DND-41 (cell line): ENCODE data around the gene EPM2AIP1.

ENCODE experiments used
- ATAC-seq: fragments of 200-7000 bp; cut with Tn5 transposase; 3 replicates; pipeline ENCODE4 v1.9.1; 2021; ENCODE audit warnings: low read depth; ENCODE audit not compliant: insufficient read depth
- DNase-seq: peaks from one replicate; pipeline ENCODE4 v3.0.0-alpha.2; 2020
- H2AFZ ChIP-seq: 2 replicates; pipeline ENCODE4 v1.6.0; 2012; ENCODE audit warnings: low read depth, low read length
- H3K27ac ChIP-seq: 2 replicates; pipeline ENCODE4 v1.5.1; 2012; ENCODE audit warnings: low read length, inconsistent platforms
- H3K27me3 ChIP-seq: fragments of 200-600 bp; sonication (generic); 2 replicates; pipeline ENCODE4 v1.6.0; 2012; ENCODE audit warnings: low read length, mild to moderate bottlenecking, inconsistent platforms; ENCODE audit not compliant: insufficient read depth, poor library complexity
- H3K36me3 ChIP-seq: 2 replicates; pipeline ENCODE4 v1.5.1; 2012; ENCODE audit warnings: low read length, inconsistent platforms; ENCODE audit not compliant: insufficient read depth
- H3K4me1 ChIP-seq: 2 replicates; pipeline ENCODE4 v1.5.1; 2012; ENCODE audit warnings: mild to moderate bottlenecking, low read length; ENCODE audit not compliant: insufficient read depth
- H3K4me2 ChIP-seq: 2 replicates; pipeline ENCODE4 v1.6.0; 2012; ENCODE audit warnings: mild to moderate bottlenecking, moderate library complexity, low read length, inconsistent platforms; ENCODE audit not compliant: insufficient read depth
- H3K4me3 ChIP-seq, 2 experiments: fragments of 200-600 bp in 1 of 2; shearing (Covaris generic) in 1 of 2; 2 replicates each; pipeline ENCODE4 v1.5.1; 2012 to 2016; ENCODE audit warnings: inconsistent platforms in 2 of 2, low read length in 2 of 2, mild to moderate bottlenecking in 2 of 2, low read depth in 1 of 2, moderate library complexity in 1 of 2
- H3K79me2 ChIP-seq: 2 replicates; pipeline ENCODE4 v1.6.0; 2012; ENCODE audit warnings: low read length, inconsistent platforms; ENCODE audit not compliant: insufficient read depth
- H3K9ac ChIP-seq: 2 replicates; pipeline ENCODE4 v1.6.0; 2012; ENCODE audit warnings: low read depth, mild to moderate bottlenecking, inconsistent platforms, low read length, moderate library complexity
- H3K9me3 ChIP-seq: 2 replicates; pipeline ENCODE4 v1.5.1; 2012; ENCODE audit warnings: low read length, moderate library complexity, mild to moderate bottlenecking, inconsistent platforms; ENCODE audit not compliant: insufficient read depth, severe bottlenecking
- H4K20me1 ChIP-seq: 2 replicates; pipeline ENCODE4 v1.6.0; 2012; ENCODE audit warnings: low read length; ENCODE audit not compliant: insufficient read depth
- CTCF ChIP-seq: IDR thresholded peaks from 2 replicates; pipeline ENCODE4 v1.5.1; 2012; ENCODE audit warnings: borderline replicate concordance, low read length, moderate library complexity, mild to moderate bottlenecking; ENCODE audit not compliant: poor library complexity, severe bottlenecking; ENCODE audit errors: extremely low read depth
- EZH2 ChIP-seq: IDR thresholded peaks from 3 replicates; pipeline ENCODE4 v1.6.1; 2012; ENCODE audit warnings: borderline replicate concordance, low read depth, mild to moderate bottlenecking, moderate library complexity, low read length, inconsistent platforms; ENCODE audit not compliant: severe bottlenecking

Gene EPM2AIP1

GRCh38 chr3:37039161-37039846 lies 46.4 kb upstream of the EPM2AIP1 start:
- no peak overlapping the region for H3K4me2 ChIP-seq
- H3K4me3 ChIP-seq = no peak overlapping the region
- peaks cover 83% of the 10 kb centered on the region for H3K36me3 ChIP-seq
- no peaks in the 10 kb centered on the region for H3K27me3 ChIP-seq
- H3K4me1 ChIP-seq = no peaks in the 10 kb centered on the region
- no peak overlapping the region for H2AFZ ChIP-seq
- no peaks in the 10 kb centered on the region for H4K20me1 ChIP-seq
- peaks cover 15% of the 10 kb centered on the region for H3K9me3 ChIP-seq
- ATAC-seq (no peak), DNase-seq (no peak)
- H3K79me2 ChIP-seq = no peaks in the 10 kb centered on the region; the same call in 1 of the 2 replicates
- TF ChIP-seq CTCF = no peak
- TF ChIP-seq EZH2 = no peak
- H3K9ac ChIP-seq = no peak overlapping the region
- no peak overlapping the region for H3K27ac ChIP-seq

- DNase-seq (no peak), ATAC-seq (no peak)
- Histone ChIP-seq H3K4me3 (no peak overlapping the region), H3K9ac (no peak overlapping the region), H3K9me3 (peaks cover 15% of the 10 kb centered on the region), H3K27me3 (no peaks in the 10 kb centered on the region), H4K20me1 (no peaks in the 10 kb centered on the region), H2AFZ (no peak overlapping the region), H3K36me3 (peaks cover 92% of the 10 kb centered on the region), H3K27ac (no peak overlapping the region), H3K4me1 (no peaks in the 10 kb centered on the region), H3K79me2 (no peaks in the 10 kb centered on the region; the same call in 1 of the 2 replicates), H3K4me2 (no peak overlapping the region)
- TF ChIP-seq CTCF (no peak), EZH2 (no peak)
These were observed 44.4 kb upstream of the EPM2AIP1 start for GRCh38 chr3:37037352-37037751.

- H3K9me3 ChIP-seq = peaks cover 15% of the 10 kb centered on the region
- H3K36me3 ChIP-seq = peaks cover 95% of the 10 kb centered on the region
- no peak overlapping the region for H3K9ac ChIP-seq
- no peaks in the 10 kb centered on the region for H3K4me1 ChIP-seq
- H2AFZ ChIP-seq = no peak overlapping the region
- no peaks in the 10 kb centered on the region for H4K20me1 ChIP-seq
- ATAC-seq = no peak
- H3K4me2 ChIP-seq = no peak overlapping the region
- no peak for DNase-seq
- no peaks in the 10 kb centered on the region for H3K79me2 ChIP-seq
- no peak overlapping the region for H3K27ac ChIP-seq
- no peaks in the 10 kb centered on the region for H3K27me3 ChIP-seq
- H3K4me3 ChIP-seq = no peak overlapping the region
- TF ChIP-seq EZH2 (no peak), CTCF (no peak)
These were observed 40.0 kb upstream of the EPM2AIP1 start for GRCh38 chr3:37032961-37033360.
